Measurements from ENCODE around the gene ARPP21. TPM values are rescaled to one million over a fixed set of nuclear protein-coding genes. Genes with fewer than 3 reads are reported as not detected.

ARPP21 gene
- total RNA-seq, 2 donors from 2014 or later: 0.27 TPM; not detected in 1

GRCh38 chr3:35624698-35625097 is 14.6 kb upstream of the ARPP21 start:
- no peaks in the 10 kb centered on the region for H3K27me3 ChIP-seq (replicated peaks; ENCODE audit: insufficient read depth)
- DNase-seq (ENCODE audit: low spot score) (no peak), ATAC-seq (ENCODE audit: insufficient number of reproducible peaks, low FRiP score, low read depth) (no peak)
- H3K4me3 ChIP-seq: no peak overlapping the region
- no peaks in the 10 kb centered on the region for H3K9me3 ChIP-seq
- TF ChIP-seq CTCF (IDR thresholded peaks at IDR 0.05): no peak
- no peak overlapping the region for H3K27ac ChIP-seq
- no peaks in the 10 kb centered on the region for H3K4me1 ChIP-seq (ENCODE audit: control insufficient read depth in 1 of 2, low read depth in 2 of 2)
- no peaks in the 10 kb centered on the region for H3K36me3 ChIP-seq

GRCh38 chr3:35633332-35634124 is 5.8 kb upstream of the ARPP21 start:
- DNase-seq (ENCODE audit: low spot score): no peak
- no peak for ATAC-seq (ENCODE audit: insufficient number of reproducible peaks, low FRiP score, low read depth)
- H3K27ac ChIP-seq: no peak overlapping the region
- no peaks in the 10 kb centered on the region for H3K36me3 ChIP-seq
- TF ChIP-seq CTCF (IDR thresholded peaks at IDR 0.05): no peak
- H3K9me3 ChIP-seq: no peaks in the 10 kb centered on the region
- no peaks in the 10 kb centered on the region for H3K27me3 ChIP-seq (replicated peaks; ENCODE audit: insufficient read depth)
- no peak overlapping the region for H3K4me3 ChIP-seq
- H3K4me1 ChIP-seq (ENCODE audit: control insufficient read depth in 1 of 2, low read depth in 2 of 2): no peaks in the 10 kb centered on the region

GRCh38 chr3:35635407-35635806 is 3.9 kb upstream of the ARPP21 start:
- DNase-seq (ENCODE audit: low spot score): no peak
- no peaks in the 10 kb centered on the region for H3K27me3 ChIP-seq (replicated peaks; ENCODE audit: insufficient read depth)
- H3K9me3 ChIP-seq: no peaks in the 10 kb centered on the region
- peaks cover 0 to 11% of the 10 kb centered on the region in 2 donors for H3K4me1 ChIP-seq (ENCODE audit: control insufficient read depth in 1 of 2, low read depth in 2 of 2)
- H3K36me3 ChIP-seq: no peaks in the 10 kb centered on the region
- H3K4me3 ChIP-seq: no peak overlapping the region
- no peak overlapping the region for H3K27ac ChIP-seq
- TF ChIP-seq CTCF (IDR thresholded peaks at IDR 0.05): no peak
- ATAC-seq (ENCODE audit: insufficient number of reproducible peaks, low FRiP score, low read depth): no peak

- H3K9me3 ChIP-seq: no peaks in the 10 kb centered on the region
- peaks cover 0 to 11% of the 10 kb centered on the region in 2 donors for H3K4me1 ChIP-seq (ENCODE audit: control insufficient read depth in 1 of 2, low read depth in 2 of 2)
- ATAC-seq (ENCODE audit: insufficient number of reproducible peaks, low FRiP score, low read depth) (no peak), DNase-seq (ENCODE audit: low spot score) (no peak)
- H3K27me3 ChIP-seq (replicated peaks; ENCODE audit: insufficient read depth): no peaks in the 10 kb centered on the region
- TF ChIP-seq CTCF (IDR thresholded peaks at IDR 0.05): no peak
- no peaks in the 10 kb centered on the region for H3K36me3 ChIP-seq
- H3K27ac ChIP-seq: no peak overlapping the region
- no peak overlapping the region for H3K4me3 ChIP-seq
Measured at GRCh38 chr3:35635926-35636683, 3.2 kb upstream of the ARPP21 start.

GRCh38 chr3:35638251-35638979 is 910 bp upstream of the ARPP21 start:
- no peak for ATAC-seq (ENCODE audit: insufficient number of reproducible peaks, low FRiP score, low read depth)
- peak overlapping the region; percentile 73 for H3K4me3 ChIP-seq
- TF ChIP-seq CTCF (IDR thresholded peaks at IDR 0.05): no peak
- peaks cover 0 to 11% of the 10 kb centered on the region in 2 donors for H3K4me1 ChIP-seq (ENCODE audit: control insufficient read depth in 1 of 2, low read depth in 2 of 2)
- DNase-seq (ENCODE audit: low spot score): no peak
- H3K36me3 ChIP-seq: no peaks in the 10 kb centered on the region
- no peaks in the 10 kb centered on the region for H3K27me3 ChIP-seq (replicated peaks; ENCODE audit: insufficient read depth)
- H3K27ac ChIP-seq: no peak overlapping the region
- H3K9me3 ChIP-seq: no peaks in the 10 kb centered on the region
